Spleen (tissue), 7 donors: ENCODE data around the gene KSR2.

Source experiments
- POLR2AphosphoS5 ChIP-seq, 3 donors: sonication (generic); formaldehyde crosslinking; IDR thresholded peaks; one replicate each; pipeline ENCODE4 v1.5.1; 2017; ENCODE audit warnings: antibody characterized with exemption in 3 of 3
- TF ChIP-seq, protein P1 (sequence below), 11 experiments: fragments of 200-600 bp in 7 of 11; fragments of 450-650 bp in 4 of 11; sonication (generic) in 4 of 11; IDR thresholded peaks in 8 of 11; conservative IDR thresholded peaks in 3 of 11; 1 replicate in 7 of 11; 2 replicates in 4 of 11; pipeline versions ENCODE4 v1.4.0 to v1.8.0; 2016 to 2021; ENCODE audit warnings: antibody characterized with exemption in 11 of 11, inconsistent platforms in 4 of 11, mild to moderate bottlenecking in 1 of 11
- donor health status: DM: no; HTN: no; CAD: no; lungs with moderate emphysema.
- donor health status: DM: no; HTN: no; CAD: no.
- donor health status: DM: no; HTN: no; CAD: no.

DNA sequence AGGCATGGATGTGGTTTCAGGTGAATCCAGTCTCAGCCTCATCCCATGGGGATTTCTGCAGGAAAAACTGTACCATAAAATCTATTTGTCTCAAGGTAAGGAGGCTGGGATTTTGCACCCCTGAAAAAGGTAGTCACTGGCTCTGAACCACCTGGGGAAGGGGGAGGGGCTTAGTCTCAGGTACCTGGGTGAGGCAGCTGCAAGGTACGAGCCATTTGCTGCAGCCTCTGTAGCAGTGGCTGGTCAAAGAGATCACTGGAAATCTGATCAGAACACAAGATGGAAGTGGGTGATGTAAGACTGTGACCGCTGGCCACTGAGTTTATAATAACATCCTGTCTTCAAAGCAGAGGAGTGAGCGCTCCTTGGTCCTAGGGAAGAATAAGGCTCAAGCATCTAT, 397.5 kb downstream of the KSR2 start:
- TF ChIP-seq, protein P1, sequence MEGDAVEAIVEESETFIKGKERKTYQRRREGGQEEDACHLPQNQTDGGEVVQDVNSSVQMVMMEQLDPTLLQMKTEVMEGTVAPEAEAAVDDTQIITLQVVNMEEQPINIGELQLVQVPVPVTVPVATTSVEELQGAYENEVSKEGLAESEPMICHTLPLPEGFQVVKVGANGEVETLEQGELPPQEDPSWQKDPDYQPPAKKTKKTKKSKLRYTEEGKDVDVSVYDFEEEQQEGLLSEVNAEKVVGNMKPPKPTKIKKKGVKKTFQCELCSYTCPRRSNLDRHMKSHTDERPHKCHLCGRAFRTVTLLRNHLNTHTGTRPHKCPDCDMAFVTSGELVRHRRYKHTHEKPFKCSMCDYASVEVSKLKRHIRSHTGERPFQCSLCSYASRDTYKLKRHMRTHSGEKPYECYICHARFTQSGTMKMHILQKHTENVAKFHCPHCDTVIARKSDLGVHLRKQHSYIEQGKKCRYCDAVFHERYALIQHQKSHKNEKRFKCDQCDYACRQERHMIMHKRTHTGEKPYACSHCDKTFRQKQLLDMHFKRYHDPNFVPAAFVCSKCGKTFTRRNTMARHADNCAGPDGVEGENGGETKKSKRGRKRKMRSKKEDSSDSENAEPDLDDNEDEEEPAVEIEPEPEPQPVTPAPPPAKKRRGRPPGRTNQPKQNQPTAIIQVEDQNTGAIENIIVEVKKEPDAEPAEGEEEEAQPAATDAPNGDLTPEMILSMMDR (IDR thresholded peaks at IDR 0.05 in 8 of 11, conservative IDR thresholded peaks at IDR 0.05 in 3 of 11) = no peak
- no peak for TF ChIP-seq POLR2AphosphoS5 (IDR thresholded peaks at IDR 0.05)
